Measurements from ENCODE around the gene CLDN8. TPM values are rescaled to one million over a fixed set of nuclear protein-coding genes. Genes with fewer than 3 reads are reported as not detected.

CLDN8 gene
- total RNA-seq, 1 donor: not detected

DNA sequence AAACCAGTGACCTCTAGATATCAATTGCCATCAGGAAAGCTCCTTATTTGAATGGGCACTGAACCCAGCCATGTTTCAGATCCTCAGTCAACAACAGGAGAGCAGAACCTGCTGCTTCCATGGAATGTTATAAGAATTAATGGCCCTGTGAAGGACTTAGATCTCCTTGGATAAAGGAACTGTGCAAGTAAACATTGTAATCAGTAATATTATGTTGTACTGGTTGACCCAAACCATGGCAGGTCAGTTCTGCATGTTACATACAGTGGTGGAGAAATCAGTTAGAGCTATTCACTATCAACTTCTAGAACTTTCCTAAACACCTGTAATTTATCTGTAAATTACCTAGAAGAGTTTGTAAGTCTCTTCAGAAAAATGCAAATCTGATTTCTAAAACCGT, 11.2 kb upstream of the CLDN8 start:
- Histone ChIP-seq H3K27me3 (ENCODE audit: insufficient read depth, low read length) (no peaks in the 10 kb centered on the region), H2AFZ (ENCODE audit: low read length) (no peak overlapping the region), H4K20me1 (ENCODE audit: insufficient read depth, low read length) (no peaks in the 10 kb centered on the region), H3K4me3 (ENCODE audit: insufficient read depth, low read length) (no peak overlapping the region), H3K27ac (ENCODE audit: low read depth, low read length) (peak overlapping the region; percentile 29), H3K4me2 (ENCODE audit: insufficient read depth, low read length) (peak overlapping the region; percentile 18), H3K36me3 (ENCODE audit: insufficient read depth, low read length) (no peaks in the 10 kb centered on the region), H3K4me1 (ENCODE audit: insufficient read depth, low read length) (peaks cover 10% of the 10 kb centered on the region), H3K9me3 (ENCODE audit: low read depth, low read length) (no peaks in the 10 kb centered on the region), H3K79me2 (ENCODE audit: insufficient read depth, low read length) (no peaks in the 10 kb centered on the region)
- TF ChIP-seq, protein P1, sequence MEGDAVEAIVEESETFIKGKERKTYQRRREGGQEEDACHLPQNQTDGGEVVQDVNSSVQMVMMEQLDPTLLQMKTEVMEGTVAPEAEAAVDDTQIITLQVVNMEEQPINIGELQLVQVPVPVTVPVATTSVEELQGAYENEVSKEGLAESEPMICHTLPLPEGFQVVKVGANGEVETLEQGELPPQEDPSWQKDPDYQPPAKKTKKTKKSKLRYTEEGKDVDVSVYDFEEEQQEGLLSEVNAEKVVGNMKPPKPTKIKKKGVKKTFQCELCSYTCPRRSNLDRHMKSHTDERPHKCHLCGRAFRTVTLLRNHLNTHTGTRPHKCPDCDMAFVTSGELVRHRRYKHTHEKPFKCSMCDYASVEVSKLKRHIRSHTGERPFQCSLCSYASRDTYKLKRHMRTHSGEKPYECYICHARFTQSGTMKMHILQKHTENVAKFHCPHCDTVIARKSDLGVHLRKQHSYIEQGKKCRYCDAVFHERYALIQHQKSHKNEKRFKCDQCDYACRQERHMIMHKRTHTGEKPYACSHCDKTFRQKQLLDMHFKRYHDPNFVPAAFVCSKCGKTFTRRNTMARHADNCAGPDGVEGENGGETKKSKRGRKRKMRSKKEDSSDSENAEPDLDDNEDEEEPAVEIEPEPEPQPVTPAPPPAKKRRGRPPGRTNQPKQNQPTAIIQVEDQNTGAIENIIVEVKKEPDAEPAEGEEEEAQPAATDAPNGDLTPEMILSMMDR (IDR thresholded peaks at IDR 0.05; ENCODE audit: extremely low read depth, low read depth, low read length): no peak
- no peak for DNase-seq (ENCODE audit: insufficient read length, low spot score, missing footprints)

GRCh38 chr21:30223596-30223995, 7.7 kb upstream of the CLDN8 start:
- DNase-seq (ENCODE audit: insufficient read length, low spot score, missing footprints): no peak
- TF ChIP-seq, protein P1 (IDR thresholded peaks at IDR 0.05; ENCODE audit: extremely low read depth, low read depth, low read length): no peak
- H2AFZ ChIP-seq (ENCODE audit: low read length): peak overlapping the region; percentile 26

DNA sequence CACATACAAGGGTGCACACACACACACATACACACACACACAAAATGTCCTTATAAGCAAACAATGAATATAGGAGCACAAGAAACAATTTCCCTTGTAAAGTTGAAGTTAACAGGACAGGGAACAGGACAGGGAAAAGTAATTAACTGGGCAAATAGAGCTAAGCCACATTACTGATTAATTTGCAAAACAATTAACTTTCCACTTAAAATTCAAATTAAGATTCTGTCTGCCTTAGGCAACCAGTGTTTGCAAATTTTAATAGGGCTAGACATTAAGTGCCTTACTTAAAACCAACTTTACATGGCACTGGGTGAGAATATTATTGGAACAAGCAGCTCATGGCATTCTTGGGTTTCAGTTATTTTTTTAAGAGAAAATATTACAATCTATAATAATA, 6.8 kb upstream of the CLDN8 start:
- Histone ChIP-seq H2AFZ (ENCODE audit: low read length) (no peak overlapping the region), H3K36me3 (ENCODE audit: insufficient read depth, low read length) (no peaks in the 10 kb centered on the region), H4K20me1 (ENCODE audit: insufficient read depth, low read length) (no peaks in the 10 kb centered on the region), H3K27ac (ENCODE audit: low read depth, low read length) (no peak overlapping the region), H3K27me3 (ENCODE audit: insufficient read depth, low read length) (no peaks in the 10 kb centered on the region), H3K79me2 (ENCODE audit: insufficient read depth, low read length) (no peaks in the 10 kb centered on the region), H3K4me2 (ENCODE audit: insufficient read depth, low read length) (no peak overlapping the region), H3K4me1 (ENCODE audit: insufficient read depth, low read length) (peaks cover 4% of the 10 kb centered on the region), H3K4me3 (ENCODE audit: insufficient read depth, low read length) (no peak overlapping the region), H3K9me3 (ENCODE audit: low read depth, low read length) (no peaks in the 10 kb centered on the region)
- DNase-seq (ENCODE audit: insufficient read length, low spot score, missing footprints): no peak
- TF ChIP-seq, protein P1 (IDR thresholded peaks at IDR 0.05; ENCODE audit: extremely low read depth, low read depth, low read length): no peak

More at GRCh38 chr21:30223596-30223995, 7.7 kb upstream of the CLDN8 start:
- peaks cover 10% of the 10 kb centered on the region for H3K4me1 ChIP-seq (ENCODE audit: insufficient read depth, low read length)
- no peak overlapping the region for H3K4me3 ChIP-seq (ENCODE audit: insufficient read depth, low read length)
- H3K27ac ChIP-seq (ENCODE audit: low read depth, low read length): no peak overlapping the region
- no peaks in the 10 kb centered on the region for H3K9me3 ChIP-seq (ENCODE audit: low read depth, low read length)
- H3K4me2 ChIP-seq (ENCODE audit: insufficient read depth, low read length): no peak overlapping the region
- H3K27me3 ChIP-seq (ENCODE audit: insufficient read depth, low read length): no peaks in the 10 kb centered on the region
- no peaks in the 10 kb centered on the region for H4K20me1 ChIP-seq (ENCODE audit: insufficient read depth, low read length)
- H3K36me3 ChIP-seq (ENCODE audit: insufficient read depth, low read length): no peaks in the 10 kb centered on the region
- no peaks in the 10 kb centered on the region for H3K79me2 ChIP-seq (ENCODE audit: insufficient read depth, low read length)

DNA sequence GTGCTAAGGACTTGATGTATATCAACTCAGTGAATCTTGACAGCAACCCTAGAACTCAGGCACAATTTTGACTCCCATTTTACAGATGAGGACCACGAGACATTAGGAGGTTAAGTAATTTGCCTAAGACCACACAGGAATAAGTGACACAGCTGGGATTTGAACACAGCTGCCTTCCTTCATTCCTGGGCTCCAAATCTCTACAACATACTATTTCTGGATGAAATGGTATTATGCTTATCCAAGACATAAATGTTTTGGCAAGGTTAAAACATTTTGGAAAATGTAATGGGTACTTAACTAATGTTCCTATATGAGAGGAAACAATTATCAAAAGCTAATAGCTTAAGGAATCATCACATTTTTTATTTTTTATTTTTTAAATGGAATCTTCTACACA, 4.8 kb downstream of the CLDN8 start:
- H3K4me1 ChIP-seq (ENCODE audit: insufficient read depth, low read length): no peaks in the 10 kb centered on the region
- H3K27me3 ChIP-seq (ENCODE audit: insufficient read depth, low read length): no peaks in the 10 kb centered on the region
- no peaks in the 10 kb centered on the region for H3K9me3 ChIP-seq (ENCODE audit: low read depth, low read length)
- H3K79me2 ChIP-seq (ENCODE audit: insufficient read depth, low read length): no peaks in the 10 kb centered on the region
- H3K36me3 ChIP-seq (ENCODE audit: insufficient read depth, low read length): no peaks in the 10 kb centered on the region
- no peak overlapping the region for H2AFZ ChIP-seq (ENCODE audit: low read length)
- no peak overlapping the region for H3K4me2 ChIP-seq (ENCODE audit: insufficient read depth, low read length)
- TF ChIP-seq, protein P1 (IDR thresholded peaks at IDR 0.05; ENCODE audit: extremely low read depth, low read depth, low read length): no peak
- no peak for DNase-seq (ENCODE audit: insufficient read length, low spot score, missing footprints)
- H3K27ac ChIP-seq (ENCODE audit: low read depth, low read length): no peak overlapping the region
- no peak overlapping the region for H3K4me3 ChIP-seq (ENCODE audit: insufficient read depth, low read length)
- H4K20me1 ChIP-seq (ENCODE audit: insufficient read depth, low read length): no peaks in the 10 kb centered on the region

Data from osteoblast (primary cell).